ENCODE measurements around the gene PIGP.
"Not testable (repeated sequence)": the region's sequence is repeated elsewhere in the genome, so short reads cannot be mapped to it uniquely, and the experiment has no call there.

Gene PIGP

GRCh38 chr21:37045149-37045548, 27.7 kb downstream of the PIGP start:
- no peak for DNase-seq (ENCODE audit: low read depth in 4 of 4, low spot score in 1 of 4)

DNA sequence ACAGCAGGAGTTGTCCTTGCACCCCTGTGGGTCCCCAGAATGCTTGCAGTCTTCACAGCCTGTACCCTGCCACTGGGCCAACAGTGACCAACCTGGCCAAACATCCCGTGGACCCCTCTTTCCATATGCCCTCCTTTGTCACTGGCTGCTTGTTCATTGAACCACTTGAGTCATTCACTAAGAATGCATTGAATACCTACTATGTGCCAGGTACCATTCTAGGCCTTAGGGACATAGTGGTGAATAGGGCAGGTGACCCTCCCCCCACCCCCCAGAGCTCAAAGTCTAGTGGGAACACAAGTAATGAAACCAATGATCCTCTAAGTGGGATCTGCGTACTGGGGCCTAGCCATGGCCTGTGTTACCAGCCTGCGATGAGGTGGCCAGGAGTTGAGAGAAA, 28.2 kb downstream of the PIGP start:
- no peak for DNase-seq (ENCODE audit: low read depth in 4 of 4, low spot score in 1 of 4)

- no peak for DNase-seq (ENCODE audit: low read depth in 4 of 4, low spot score in 1 of 4)
Measured at GRCh38 chr21:37043818-37044217, 29.1 kb downstream of the PIGP start.

GRCh38 chr21:37041706-37042271, 31.1 kb downstream of the PIGP start:
- no peak for DNase-seq (ENCODE audit: low read depth in 4 of 4, low spot score in 1 of 4)

DNA sequence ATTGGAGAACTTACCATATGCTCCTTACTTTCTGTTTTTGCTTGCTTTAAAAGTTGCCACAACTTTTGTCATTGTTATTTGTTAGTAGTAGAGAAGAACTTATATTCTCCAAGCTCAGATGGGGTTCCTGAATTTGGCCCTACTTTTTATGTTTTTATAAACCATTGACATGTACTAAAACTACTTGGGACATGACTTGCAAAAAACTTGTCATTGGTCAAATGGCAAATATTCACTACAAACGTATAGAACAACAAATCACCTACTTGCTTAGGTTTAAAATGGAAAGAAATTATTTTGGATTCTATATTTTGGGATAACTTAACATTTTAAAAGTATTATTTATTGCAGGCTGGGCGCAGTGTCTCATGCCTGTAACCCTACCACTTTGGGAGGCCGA, 32.7 kb downstream of the PIGP start:
- no peak for DNase-seq (ENCODE audit: low read depth in 4 of 4, low spot score in 1 of 4)

DNA sequence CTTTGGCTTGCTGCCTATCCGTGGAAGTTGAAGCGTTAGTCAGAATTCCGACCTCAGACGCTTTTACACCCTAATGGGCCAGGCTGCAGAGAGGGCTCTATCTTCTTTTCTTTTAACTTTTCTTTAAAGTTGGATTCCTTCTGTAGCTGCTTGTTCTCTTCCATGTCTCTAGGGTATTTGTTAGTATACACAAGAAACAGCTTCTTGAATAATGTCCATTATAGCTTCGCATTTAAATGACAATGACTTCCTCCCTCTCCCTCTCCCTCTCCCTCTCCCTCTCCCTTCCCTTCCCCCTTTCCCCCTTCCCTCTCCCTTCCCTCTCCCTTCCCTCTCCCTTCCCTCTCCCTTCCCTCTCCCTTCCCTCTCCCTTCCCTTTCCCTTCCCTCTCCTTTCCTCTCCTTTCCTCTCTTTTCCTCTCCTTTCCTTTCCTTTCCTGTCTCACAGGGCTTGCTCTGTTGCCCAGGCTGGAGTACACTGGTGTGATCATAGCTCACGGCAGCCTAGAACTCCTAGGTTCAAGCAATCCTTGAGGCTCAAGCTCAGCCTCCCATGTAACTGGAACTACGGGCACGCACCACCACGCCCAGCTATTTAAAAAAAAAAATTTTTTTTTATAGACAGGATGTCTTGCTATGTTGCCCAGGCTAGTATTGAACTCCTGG, 33.3 kb downstream of the PIGP start:
- DNase-seq (ENCODE audit: low read depth in 4 of 4, low spot score in 1 of 4) = no peak

DNA sequence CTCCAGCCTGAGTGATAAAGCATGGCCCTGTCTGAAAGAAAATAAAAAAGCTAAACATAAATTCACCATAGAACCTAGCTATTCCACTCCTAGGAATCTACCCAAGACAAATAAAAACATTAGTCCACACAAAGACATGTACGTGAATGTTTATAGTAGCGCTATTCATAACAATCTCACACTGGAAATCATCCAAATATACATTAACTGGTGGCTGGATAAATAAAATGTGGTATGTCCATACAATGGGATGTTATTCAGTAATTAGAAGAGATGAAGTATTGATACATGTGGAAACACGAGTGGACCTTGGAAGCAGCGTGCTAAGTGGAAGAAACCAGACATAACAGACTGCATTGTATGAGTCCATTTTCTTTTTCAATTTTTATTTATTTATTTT, 36.7 kb downstream of the PIGP start:
- no peak for DNase-seq (ENCODE audit: low read depth in 4 of 4, low spot score in 1 of 4)

- not testable (repeated sequence) for DNase-seq (ENCODE audit: low read depth in 4 of 4, low spot score in 1 of 4)
Measured at GRCh38 chr21:37034394-37034793, 38.5 kb downstream of the PIGP start.

- no peak for DNase-seq (ENCODE audit: low read depth in 4 of 4, low spot score in 1 of 4)
Measured at GRCh38 chr21:37032877-37033471, 39.9 kb downstream of the PIGP start.

- DNase-seq (ENCODE audit: low read depth in 4 of 4, low spot score in 1 of 4) = no peak
Measured at GRCh38 chr21:37032293-37032692, 40.6 kb downstream of the PIGP start.

DNA sequence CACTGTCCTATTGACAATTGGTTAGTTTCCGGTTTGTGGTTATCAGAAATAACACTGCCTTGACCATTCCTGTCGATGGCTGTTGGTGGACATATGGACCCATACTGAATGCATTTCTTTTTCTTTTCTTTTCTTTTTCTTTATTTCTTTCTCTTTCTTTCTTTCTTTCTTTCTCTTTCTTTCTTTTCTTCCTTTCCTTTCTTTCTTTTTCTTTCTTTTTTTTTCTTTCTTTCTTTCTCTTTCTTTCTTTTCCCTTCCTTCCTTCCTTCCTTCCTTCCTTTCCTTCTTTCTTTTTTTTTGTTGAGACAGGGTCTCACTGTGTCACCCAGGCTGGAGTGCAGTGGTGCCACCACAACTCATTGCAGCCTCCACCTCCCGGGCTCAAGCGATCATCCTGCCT, 42.0 kb downstream of the PIGP start:
- DNase-seq (ENCODE audit: low read depth in 4 of 4, low spot score in 1 of 4) = no peak

GRCh38 chr21:37028570-37028969, 44.3 kb downstream of the PIGP start:
- no peak for DNase-seq (ENCODE audit: low read depth in 4 of 4, low spot score in 1 of 4)

GRCh38 chr21:37026499-37026898, 46.4 kb downstream of the PIGP start:
- DNase-seq (ENCODE audit: low read depth in 4 of 4, low spot score in 1 of 4) = no peak

DNA sequence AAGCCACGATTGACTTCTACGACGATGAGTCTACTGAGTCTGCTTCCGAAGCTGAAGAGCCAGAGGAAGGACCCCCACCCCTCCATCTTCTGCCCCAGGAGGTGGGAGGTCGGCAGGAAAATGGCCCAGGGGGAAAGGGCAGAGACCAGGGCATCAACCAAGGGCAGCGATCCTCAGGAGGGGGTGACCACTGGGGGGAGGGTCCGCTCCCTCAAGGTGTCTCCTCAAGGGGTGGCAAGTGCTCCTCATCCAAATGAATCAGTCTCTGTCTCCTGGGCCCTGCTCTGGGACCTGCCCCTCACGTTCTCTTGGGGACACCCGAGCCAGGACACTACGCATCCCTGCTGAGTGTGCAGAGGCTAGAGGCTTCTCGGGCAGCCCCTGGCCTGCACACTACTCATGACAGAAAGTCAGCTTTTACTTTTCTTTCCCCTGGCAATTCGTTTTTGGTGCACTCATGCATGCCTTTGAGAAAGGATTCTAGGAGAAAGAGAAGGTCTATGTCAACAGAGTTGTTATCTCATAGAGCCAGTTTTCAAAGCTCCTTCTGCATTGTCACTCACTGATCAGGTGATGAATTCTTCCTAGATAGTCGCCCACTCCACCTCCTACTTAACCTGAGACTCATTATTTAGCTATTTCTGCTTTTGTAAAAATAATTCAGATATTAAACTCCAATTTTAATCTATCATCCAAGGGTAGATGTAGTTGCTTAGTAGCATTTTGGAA, 54.8 kb downstream of the PIGP start:
- DNase-seq (ENCODE audit: low read depth in 4 of 4, low spot score in 1 of 4) = no peak
